Omental fat pad (tissue), 4 donors: ENCODE measurements around the gene MORN3. TPM values are rescaled to one million over a fixed set of nuclear protein-coding genes. Genes with fewer than 3 reads are reported as not detected.
"Not testable (repeated sequence)": the region's sequence is repeated elsewhere in the genome, so short reads cannot be mapped to it uniquely, and the experiment has no call there.

Experiments used
- ATAC-seq: fragments of 150-250 bp; one replicate; pipeline ENCODE4 v1.9.1; 2016; ENCODE audit warnings: mild to moderate bottlenecking, moderate library complexity; ENCODE audit not compliant: low FRiP score
- DNase-seq: peaks from one replicate; pipeline ENCODE4 v3.0.0-alpha.2; 2019; ENCODE audit warnings: low spot score
- CTCF ChIP-seq, 3 donors: fragments of 450-650 bp; IDR thresholded peaks; one replicate each; pipeline ENCODE4 v1.5.1; 2016 to 2017; ENCODE audit warnings: antibody characterized with exemption in 3 of 3, mild to moderate bottlenecking in 3 of 3, moderate library complexity in 2 of 3
- total RNA-seq, 4 donors: library from RNA; depleted of rRNA; stranded (reverse); fragments of >200 nt; gene quantifications; one replicate each; pipeline ENCODE4 v1.1.0, GENCODE V29; 2016

The MORN3 gene
- under 1 TPM in 1 of 4 donors, not detected in 3; 0.19 TPM for total RNA-seq

GRCh38 chr12:121669521-121669900 is at the start of gene MORN3:
TSS of gene MORN3 (minus strand) at chr12:121669654. CDS start at chr12:121669483, 171 bp downstream.
- no peak for TF ChIP-seq CTCF (IDR thresholded peaks at IDR 0.05)
- ATAC-seq (no peak), DNase-seq (no peak)

- DNase-seq (no peak), ATAC-seq (no peak)
- no peak for TF ChIP-seq CTCF (IDR thresholded peaks at IDR 0.05)
These were observed 49.3 kb upstream of the MORN3 start for GRCh38 chr12:121718653-121719239.

GRCh38 chr12:121717041-121717699 is 47.7 kb upstream of the MORN3 start:
- DNase-seq = no peak
- no peak for ATAC-seq

GRCh38 chr12:121715862-121716435 is 46.5 kb upstream of the MORN3 start:
- DNase-seq (no peak), ATAC-seq (no peak)
- TF ChIP-seq CTCF (IDR thresholded peaks at IDR 0.05) = no peak

More at GRCh38 chr12:121717041-121717699, 47.7 kb upstream of the MORN3 start:
- no peak for TF ChIP-seq CTCF (IDR thresholded peaks at IDR 0.05)

- not testable (repeated sequence) for ATAC-seq, DNase-seq
These were observed 45.6 kb upstream of the MORN3 start for GRCh38 chr12:121715055-121715454.

GRCh38 chr12:121713793-121714192 is 44.3 kb upstream of the MORN3 start:
- no peak for DNase-seq
- no peak for ATAC-seq
- no peak for TF ChIP-seq CTCF (IDR thresholded peaks at IDR 0.05)

- no peak for TF ChIP-seq CTCF (IDR thresholded peaks at IDR 0.05)
- no peak for DNase-seq
- ATAC-seq = peak; percentile 34
These were observed 43.9 kb upstream of the MORN3 start for GRCh38 chr12:121713257-121713777.
